Mammary epithelial cell (primary cell): ENCODE measurements around the gene SYNE1.

ENCODE experiments used
- CTCF ChIP-seq, 2 donors: IDR thresholded peaks in 1 of 2; conservative IDR thresholded peaks in 1 of 2; 2 replicates each; pipeline ENCODE4 v1.5.1; 2011 to 2012; ENCODE audit warnings: inconsistent platforms in 2 of 2, low read length in 2 of 2, mild to moderate bottlenecking in 2 of 2, control low read depth in 1 of 2, low read depth in 1 of 2; ENCODE audit not compliant: insufficient read depth in 1 of 2; ENCODE audit errors: extremely low read depth in 1 of 2
- EZH2 ChIP-seq: IDR thresholded peaks from 2 replicates; pipeline ENCODE4 v1.6.1; 2012; ENCODE audit warnings: low read length, inconsistent platforms, borderline replicate concordance

- TF ChIP-seq EZH2 (no peak), CTCF (conservative IDR thresholded peaks at IDR 0.05 in 1 of 2, IDR thresholded peaks at IDR 0.05 in 1 of 2; ENCODE audit: extremely low read depth in 1 of 2, insufficient read depth in 1 of 2, low read depth in 1 of 2, low read length in 2 of 2) (no peak)
Observed at GRCh38 chr6:152575161-152575560, 62.0 kb downstream of the SYNE1 start.
